ENCODE results near the gene IQGAP2.
"Not testable (repeated sequence)": the region's sequence is repeated elsewhere in the genome, so short reads cannot be mapped to it uniquely, and the experiment has no call there.

The IQGAP2 gene

DNA sequence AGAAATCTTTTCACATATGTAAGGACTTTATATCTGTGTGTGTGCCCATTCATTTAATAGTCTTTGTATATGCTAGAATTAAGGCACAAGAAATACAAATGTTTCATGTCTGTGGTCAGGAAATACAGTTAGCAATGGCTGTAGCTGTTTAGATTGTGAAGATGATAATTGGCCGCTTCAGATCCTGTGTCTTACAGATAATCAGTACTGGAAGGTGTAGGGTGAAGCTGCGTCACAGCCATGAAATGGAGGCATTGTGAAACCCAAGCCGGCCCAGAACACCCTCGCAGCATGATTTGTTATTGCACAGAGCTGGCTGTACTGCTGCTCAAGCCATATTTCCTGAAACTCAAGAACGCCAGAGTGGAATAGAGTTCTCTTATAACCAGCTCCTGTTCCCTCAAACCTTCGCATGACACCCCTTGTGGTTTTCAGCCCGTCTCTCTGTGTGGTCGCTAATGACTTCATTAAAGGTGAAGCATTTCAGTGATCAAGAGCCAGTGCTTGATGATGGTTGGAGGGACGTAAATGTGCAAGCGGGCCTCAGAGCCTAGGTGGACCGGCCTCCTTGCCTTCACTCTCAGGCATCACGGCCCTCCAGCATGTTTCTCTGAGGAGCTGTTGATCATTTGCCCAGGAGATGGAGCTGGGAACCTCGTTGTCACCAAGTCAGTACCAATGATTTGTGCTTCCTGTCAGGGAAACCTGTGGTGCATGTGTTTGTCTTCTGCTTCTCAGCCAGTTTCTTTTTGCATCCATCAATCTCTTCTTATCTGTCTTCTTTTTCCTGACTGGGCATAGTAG lies 140.0 kb downstream of the IQGAP2 start:
- no peak for DNase-seq (ENCODE audit: low spot score)

DNA sequence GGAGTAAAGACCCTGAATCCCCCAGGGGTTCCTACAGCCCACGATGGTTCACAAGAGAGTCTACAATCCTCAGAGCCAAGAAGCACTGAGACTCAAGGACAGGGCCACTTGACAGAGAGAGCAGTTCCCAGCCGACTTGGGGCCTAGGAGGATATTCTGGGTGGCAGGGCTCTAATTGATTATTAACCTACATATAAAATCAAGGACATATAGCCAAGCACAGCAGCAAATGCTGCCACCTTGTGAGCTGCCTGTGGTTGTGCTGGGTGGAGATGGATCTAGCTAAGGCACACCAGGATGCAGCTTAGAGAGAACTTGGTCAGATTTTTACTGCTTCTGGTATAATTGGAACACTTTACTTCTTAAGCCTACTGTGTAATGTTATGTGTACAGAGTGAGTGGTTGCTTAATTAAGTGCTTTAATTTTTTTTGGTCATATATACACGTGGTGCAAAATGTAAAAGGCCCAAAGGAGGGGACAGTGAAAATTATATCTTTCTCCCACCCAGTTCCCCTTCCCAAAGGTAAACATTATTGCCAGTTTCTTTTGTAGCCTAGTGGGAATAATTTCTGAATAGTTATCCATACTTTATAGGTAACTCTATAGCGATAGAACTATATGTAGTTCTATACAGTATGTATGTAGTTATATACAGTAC lies 141.3 kb downstream of the IQGAP2 start:
- peak; percentile 6 for DNase-seq (ENCODE audit: low spot score)

DNA sequence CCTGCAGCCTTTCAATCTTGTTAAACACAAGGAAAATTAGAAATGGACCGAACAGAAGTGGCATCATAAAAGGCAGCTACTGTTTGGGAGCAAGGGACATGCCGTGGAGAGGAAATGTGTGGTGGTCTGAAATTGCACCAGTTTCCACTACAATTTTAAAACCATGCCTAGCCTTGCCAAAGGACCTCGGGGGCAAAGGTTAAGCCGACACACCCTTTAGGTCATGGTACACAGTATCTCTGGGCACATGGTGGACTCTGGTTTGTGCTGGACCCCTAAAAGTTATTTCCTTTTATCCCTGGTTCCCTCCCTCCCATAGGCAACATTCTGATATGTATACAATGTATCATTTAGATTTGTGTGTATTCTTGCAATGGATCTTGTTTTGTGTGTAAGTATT lies 142.1 kb downstream of the IQGAP2 start:
- no peak for DNase-seq (ENCODE audit: low spot score)

DNA sequence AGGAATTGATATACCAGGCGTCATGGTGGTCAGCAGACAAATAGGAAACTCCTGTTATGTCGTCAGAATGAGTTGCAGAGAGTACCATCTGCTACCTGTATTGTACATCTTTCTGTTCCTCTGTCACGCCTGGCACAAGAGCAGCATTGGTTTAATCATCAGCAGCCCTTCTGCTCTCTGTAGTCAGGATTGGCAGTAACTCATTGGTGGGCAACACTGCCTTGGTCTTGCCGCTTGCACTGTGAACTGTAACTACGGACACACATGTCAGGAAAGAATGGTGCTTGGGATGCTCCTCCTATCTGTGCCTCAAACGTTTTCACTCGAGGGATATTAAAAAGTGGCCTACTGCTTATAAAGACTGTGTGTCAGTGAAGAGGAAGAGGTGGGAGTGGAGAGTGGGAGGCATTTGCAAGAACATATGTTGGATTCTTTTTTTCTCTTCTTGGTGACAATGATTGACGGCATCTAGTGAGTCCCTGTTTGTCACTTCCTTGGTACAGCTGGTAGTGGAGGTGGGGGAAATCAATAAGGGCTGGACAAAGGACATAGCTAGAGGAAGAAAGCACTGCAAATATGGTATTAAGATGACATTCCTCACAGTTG lies 143.5 kb downstream of the IQGAP2 start:
- no peak for DNase-seq (ENCODE audit: low spot score)

DNA sequence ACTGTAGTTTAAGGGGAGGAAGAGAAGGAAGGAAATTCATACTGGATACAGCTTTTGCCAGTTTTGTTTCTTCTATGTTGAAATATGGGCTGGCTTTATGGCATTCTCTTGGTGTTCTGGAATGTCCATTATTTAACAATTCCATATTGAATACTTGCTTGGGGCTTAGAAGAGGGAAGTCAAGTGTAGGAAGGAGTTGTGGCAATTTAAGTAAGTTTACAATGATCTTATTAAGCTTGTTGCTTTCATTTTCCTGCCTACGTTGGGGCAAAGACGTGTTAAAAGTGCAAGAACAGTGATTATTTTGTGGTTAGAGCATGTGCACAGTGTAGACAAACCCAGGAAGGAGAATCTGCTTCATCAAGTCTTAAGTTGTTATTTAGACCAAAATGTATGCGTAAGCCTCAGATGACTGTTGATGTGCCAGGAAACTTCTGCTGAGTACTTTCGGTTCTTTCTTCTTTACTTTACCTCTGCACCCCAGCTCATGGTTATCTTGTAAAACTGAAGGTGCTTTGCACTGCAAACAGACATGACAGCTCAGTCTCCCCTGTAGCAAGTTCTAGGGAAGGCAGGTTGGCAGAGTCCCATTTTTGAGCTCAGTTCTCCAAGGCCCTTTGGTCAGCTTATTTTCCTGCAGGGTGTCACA lies 144.3 kb downstream of the IQGAP2 start:
- no peak for DNase-seq (ENCODE audit: low spot score)

DNA sequence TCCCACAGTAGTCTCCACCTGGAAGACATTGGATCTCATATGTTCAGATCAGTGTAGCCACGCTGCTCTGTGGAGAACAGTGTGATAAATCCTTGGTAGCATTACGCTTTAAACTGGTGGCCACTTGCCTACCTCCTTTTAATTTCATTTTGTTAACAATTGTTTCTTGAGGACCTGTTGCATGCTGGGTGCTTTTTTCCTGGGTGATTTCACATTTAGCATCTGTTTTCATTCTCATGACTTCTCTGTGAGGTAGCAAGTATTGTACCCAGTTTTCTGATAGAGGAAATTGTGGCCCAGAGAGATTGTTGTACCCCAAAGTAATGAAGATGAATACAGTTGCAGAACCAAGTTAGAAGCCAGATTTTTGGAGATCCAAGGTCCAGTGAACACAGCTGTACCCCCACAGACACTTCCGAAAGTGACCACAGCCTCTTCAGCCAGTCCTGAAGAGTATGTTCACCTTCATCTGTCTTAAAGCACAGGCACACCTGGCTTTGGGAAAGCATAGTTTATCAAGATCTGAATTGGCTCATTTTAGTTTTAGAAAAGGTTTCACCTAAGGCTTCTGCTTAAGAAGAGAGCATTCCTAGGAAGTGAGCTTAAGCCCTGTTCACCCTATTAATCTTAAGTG lies 144.9 kb downstream of the IQGAP2 start:
- no peak for DNase-seq (ENCODE audit: low spot score)

DNA sequence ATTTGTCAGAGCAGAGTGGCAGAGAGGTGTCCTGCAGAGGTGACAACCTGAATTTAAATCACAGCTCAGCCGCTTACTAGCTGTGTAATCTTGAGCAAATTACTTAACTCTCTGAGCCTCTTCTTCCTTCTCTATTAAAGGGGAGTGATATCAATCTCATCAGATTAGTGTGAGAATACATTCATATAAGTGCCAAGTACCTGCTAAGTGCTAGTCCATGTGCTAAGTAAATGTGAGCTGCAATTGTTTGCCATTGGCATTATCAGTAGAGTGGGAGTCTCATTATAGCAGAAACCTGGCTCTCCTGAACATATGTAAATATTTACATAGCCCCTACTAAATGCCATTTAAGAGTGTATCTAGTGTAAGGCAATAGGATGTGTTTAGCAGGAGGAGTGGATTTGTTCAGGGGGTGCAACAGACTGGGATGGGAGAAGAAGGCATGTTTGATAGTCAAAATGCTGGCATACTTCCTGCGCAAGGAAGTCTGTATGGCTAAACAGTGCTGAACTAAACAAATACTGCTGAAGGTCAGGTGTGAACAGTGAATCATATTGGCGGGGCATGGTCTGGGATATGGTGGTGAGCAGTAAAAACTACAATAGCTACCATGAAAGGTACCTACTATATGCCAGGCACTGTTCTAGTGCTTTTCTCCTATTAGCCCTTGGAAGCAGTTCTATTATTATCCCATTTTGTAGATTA lies 145.6 kb downstream of the IQGAP2 start:
- no peak for DNase-seq (ENCODE audit: low spot score)

DNA sequence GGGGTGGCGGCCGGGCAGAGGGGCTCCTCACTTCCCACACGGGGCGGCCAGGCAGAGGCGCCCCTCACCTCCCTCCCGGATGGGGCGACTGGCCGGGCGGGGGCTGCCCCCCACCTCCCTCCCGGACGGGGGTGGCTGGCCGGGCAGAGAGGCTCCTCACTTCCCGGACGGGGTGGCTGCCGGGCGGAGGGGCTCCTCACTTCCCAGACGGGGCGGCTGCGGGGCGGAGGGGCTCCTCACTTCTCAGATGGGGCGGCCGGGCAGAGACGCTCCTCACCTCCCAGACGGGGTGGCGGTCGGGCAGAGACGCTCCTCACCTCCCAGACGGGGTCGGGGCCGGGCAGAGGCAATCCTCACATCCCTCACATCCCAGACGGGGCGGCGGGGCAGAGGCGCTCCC lies 147.8 kb downstream of the IQGAP2 start:
- DNase-seq (ENCODE audit: low spot score) = not testable (repeated sequence)

DNA sequence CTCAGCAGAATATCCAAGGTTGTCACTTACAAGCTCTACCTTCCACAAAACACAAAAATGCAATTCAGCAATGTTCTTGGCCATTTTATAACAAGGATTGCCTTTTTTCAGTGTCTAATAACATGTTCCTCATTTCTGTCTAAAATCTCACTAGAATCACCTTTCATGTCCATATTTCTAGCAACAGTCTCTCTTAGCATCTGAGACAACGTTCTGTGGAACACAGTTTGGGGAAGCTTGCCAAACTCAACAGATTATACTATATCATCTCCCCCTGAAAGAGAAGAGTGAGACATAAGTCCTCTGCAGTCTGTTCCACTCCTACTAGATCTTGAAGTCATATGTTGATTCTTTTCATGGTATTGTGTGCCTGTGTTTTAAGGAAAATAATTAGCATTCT lies 149.5 kb downstream of the IQGAP2 start:
- no peak for DNase-seq (ENCODE audit: low spot score)

DNA sequence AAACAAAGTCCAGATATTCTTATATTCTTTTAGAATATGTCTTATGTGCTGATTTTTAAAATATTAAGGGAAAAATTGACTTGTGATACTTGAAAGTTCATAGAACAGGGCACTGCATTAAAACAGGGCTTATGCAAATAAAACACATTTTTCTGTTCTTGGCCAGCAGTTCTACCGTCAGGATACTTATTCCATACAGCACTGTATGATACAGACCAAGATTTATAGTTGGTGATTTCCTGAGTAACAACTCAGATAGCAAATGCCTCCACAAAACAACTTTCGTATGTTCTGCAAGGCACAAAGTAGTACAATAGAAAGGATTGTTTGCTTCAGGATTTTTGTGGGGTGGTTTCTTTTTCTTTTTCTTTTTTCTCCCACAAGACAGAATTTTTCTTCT lies 150.2 kb downstream of the IQGAP2 start:
- DNase-seq (ENCODE audit: low spot score) = no peak

DNA sequence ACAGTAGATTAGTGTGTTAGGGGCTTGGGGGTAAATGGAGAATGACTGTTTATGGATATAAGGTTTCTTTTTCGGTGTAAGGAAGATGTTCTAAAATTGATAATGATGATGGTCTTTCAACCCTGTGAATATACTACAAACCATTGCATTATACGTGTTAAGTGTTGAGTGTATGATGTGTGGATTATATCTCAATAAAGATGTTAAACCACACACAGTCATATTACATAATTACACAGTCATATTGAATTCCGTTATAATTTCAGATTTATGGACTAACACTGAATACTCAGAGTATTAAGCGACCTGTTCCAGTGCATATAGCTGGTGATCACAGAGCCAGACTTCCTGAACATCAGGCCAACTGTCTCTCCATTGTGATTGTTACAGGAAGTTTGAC lies 152.0 kb downstream of the IQGAP2 start:
- no peak for DNase-seq (ENCODE audit: low spot score)

DNA sequence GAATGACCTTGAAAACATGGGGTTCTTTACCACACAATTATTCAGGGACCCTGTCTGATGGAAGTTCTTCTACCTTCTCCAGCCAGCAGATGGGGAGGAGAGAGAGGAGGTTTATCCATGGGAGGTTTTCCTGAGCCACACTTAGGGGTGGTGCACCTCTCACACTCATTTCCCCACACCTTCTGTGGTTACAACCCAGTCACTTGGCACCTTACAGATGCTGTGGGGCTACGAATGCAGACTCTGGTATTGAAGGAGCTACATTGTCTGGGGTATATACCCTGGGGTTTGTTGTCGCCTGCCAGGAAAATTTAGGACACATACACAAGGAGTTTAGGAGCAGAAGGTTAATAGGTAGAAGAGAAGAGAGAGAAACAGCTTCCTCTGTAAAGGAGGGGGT lies 152.6 kb downstream of the IQGAP2 start:
- DNase-seq (ENCODE audit: low spot score) = no peak

DNA sequence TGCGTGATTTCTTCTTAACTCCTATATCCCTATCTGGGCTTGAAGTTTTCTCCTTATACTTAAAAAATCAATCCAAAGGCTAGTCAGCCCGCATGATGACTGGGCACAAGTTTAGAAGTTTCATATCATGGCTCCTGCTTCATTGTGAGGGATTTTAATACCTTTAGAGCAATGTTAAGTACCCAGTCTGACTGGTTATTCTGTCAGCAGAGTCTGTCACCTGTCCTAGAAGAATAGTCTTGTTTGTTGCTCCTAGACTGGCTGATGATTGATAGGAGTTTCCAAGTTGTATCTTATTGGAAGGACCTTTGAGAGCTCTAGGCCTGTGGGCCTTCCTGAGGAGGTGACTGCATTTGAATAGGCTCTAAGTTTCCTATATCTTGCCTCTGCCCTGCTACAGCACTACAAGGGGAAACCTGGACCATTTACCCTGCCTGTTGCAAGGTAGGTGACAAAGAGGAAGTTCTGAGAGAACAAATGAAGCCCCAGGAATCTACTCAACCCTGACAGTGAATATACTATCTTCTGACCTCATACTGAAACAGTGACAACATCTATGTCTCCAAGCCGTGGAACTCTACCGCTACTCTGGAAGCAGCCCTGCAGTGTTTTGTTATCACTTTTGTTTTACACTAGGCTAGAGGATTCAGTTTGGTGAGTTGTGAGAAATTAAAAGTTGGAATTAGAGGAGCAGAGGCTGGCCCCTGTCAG lies 153.6 kb downstream of the IQGAP2 start:
- DNase-seq (ENCODE audit: low spot score) = no peak

DNA sequence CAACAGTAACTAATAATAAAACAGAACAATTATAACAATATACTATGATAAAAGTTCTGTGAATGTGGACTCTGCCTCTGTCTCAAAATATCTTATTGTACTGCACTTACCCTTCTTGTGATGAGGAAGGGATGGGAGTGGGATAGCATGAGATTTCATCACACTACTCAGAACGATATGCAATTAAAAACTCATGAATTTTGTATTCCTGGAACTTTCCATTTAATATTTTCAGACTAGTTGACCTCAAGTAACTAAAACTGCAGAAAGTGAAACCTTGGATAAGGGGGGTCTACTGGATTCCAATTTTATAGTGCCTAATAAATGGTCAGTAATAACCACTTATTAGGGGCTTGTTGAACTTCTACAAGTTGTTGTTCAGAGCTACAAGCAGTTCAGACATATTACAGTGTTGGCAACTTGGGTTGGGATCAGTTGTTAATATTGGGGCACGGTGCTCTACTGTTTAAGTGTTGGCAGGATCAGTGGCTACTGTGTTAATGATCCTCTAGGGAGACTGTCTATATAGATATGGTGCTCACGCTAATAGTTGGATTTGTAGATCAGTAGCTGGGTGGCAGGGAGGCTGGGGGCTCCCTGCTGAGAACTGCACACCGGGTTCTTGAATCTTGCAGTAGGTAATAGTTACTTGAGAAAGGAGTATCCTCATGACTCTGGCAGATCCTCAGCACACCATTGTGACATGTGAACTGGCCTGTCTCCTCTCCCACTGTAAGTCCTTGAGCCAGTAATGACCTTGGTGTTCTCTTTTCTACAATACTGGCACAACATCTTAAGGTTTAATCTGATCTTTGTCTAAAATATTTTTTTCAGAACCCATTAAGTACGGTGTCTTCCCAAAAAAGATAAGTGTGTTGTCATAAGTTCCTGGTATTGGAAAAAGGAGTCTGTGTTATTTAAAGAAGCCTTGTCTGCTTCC lies 158.1 kb downstream of the IQGAP2 start:
- DNase-seq (ENCODE audit: low spot score) = no peak

DNA sequence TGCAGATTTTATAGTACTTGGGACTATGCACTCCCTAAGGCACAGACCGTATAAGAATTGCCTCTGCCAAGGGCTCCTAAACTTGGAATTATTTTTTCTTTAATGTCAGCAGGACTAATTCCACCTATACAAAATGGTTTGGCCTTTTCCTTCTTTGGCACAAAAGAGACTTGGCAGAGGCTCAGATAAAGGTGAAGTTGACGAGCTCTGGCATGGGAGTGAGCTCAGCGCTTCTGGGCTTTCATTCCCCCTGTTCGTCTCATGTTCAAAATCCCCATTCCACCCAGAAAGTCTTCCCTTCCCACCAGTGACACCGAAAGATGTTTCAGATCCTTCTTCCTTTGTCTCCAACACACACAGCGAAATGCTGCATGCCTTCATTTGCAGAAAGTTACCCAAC lies 158.9 kb downstream of the IQGAP2 start:
- DNase-seq (ENCODE audit: low spot score) = no peak

DNA sequence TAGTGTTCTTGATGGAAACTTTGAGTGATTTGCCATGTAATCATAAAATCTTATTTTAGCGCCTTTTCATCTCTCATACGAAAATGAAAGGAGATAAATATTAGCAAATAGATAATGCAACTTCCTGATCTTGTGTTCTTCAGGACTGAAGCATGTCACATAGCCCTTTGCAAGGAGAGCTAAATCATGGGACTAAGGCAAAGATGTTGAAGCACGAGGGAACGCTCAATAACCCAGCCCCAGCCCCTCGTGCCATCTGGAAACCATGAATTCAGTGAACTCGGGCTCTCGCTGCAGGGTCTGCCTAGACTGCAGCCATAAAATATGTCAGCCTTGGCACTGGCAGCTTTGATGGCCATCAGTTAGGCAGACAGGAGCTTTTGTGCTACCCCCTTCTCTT lies 161.9 kb downstream of the IQGAP2 start:
- no peak for DNase-seq (ENCODE audit: low spot score)

DNA sequence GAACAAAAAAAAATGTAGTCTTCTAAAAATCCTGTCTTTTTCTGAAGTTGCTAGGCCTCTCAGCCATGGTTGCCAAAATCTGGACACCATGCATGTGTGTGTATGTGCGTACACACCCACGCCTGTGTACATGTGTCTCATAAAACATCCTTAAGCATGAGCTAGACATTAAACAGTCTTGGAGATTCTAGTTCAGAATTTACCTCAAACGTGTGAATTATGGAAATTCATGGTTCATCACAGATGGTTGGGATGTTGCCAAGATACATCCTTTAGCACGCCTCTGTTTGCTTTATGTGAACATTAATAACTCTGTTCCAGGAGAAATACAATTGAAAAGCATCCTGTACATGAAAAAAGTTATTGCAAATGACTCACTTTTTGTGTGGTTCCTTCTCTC lies 167.1 kb downstream of the IQGAP2 start:
- DNase-seq (ENCODE audit: low spot score) = no peak

DNA sequence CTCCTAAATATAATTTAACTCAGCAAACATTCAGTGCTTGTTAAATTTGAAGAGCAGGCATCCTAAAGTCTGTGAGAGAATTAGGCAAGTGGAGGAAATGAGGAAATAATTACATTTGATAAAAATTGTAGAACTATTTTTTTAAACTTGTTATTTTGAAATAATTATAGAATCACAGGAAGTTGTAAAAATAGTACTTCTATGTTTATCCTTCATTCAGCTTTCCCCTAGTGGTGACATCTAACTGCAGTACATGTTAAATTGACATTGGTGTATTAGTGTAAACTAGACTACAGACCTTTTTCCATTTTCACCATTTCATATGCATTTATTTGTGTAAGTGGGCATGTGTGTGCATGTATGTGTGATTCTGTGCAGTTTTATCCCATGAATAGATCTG lies 168.5 kb downstream of the IQGAP2 start:
- no peak for DNase-seq (ENCODE audit: low spot score)

DNA sequence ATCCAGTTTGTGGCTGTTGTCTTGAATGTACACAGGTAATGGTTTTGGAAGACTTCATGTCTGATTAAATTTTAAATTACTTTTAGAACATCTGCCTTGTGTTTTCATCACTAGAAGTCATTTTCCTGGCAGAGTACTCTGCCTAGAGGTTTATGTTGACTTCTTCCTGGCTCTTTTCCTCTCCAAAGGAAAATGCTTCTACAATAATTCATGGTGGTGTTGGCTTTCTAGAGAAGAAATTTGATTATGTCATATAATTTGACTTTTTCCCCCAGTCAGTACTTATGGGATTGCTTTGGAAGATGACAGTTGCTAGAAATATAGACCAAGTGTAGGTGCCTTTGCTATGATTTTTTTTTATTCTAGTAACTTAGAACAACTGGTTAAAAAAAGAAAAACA lies 173.4 kb downstream of the IQGAP2 start:
- no peak for DNase-seq (ENCODE audit: low spot score)

DNA sequence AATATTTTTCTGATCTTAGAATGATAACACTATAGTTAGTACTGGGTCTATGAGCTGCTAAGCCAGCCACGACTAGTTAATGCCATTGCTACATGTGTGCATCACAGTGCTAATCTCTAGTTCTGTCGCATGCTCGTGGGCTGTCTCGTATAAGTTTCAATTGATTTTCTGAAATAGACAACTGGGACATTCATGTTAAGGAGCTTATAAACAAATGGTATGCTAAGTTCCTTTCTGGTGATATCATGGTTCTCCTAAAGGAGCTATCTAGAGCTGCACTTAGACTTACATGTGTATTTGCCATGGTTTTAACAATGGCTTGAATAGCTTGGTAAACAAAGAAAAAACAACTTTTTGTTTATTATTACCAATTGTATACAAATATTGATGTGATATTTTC lies 173.9 kb downstream of the IQGAP2 start:
- no peak for DNase-seq (ENCODE audit: low spot score)

Measured in hepatic stellate cell (primary cell).